HepG2 (cell line): ENCODE data around the gene LURAP1L. TPM values are rescaled to one million over a fixed set of nuclear protein-coding genes. Genes with fewer than 3 reads are reported as not detected.

Experiments used
- ATAC-seq: fragments of 200-7000 bp; cut with Tn5 transposase; 3 replicates; pipeline ENCODE4 v1.9.1; 2020; ENCODE audit warnings: mild to moderate bottlenecking, moderate library complexity
- BruUV-seq: library from RNA; stranded (reverse); fragments of 400-500 nt; replicated peaks from 2 replicates; lab custom pipeline; 2021; lab: Mats Ljungman, UMichigan
- CTCF ChIA-PET: fragments of 300-600 bp; formaldehyde crosslinking; extraction: SDS; loops from one replicate; lab custom pipeline; 2021; ENCODE audit warnings: low total read pairs, inconsistent platforms, low intra/inter-chr PET ratio; lab: Yijun Ruan, JAX
- POLR2A ChIA-PET: fragments of 350-600 bp; sonication (Branson Sonifier 250); formaldehyde crosslinking; loops from one replicate; lab custom pipeline; 2020; ENCODE audit warnings: antibody characterized with exemption, inconsistent platforms; lab: Yijun Ruan, JAX
- DNase-seq: peaks from one replicate; pipeline ENCODE4 v3.0.0-alpha.2; 2015; ENCODE audit warnings: low spot score
- FAIRE-seq: peaks from 3 replicates; lab custom pipeline; 2011; peaks lifted over from hg19 to GRCh38; lab: Jason Lieb, UNC
- H2AFZ ChIP-seq: one replicate; pipeline ENCODE4 v1.6.1; 2011; ENCODE audit warnings: low read length, inconsistent platforms
- H3K27ac ChIP-seq: fragments of 300-600 bp; 3 replicates; pipeline ENCODE4 v1.8.0; 2011; ENCODE audit warnings: mixed run types, mild to moderate bottlenecking, mixed read lengths, low read length, inconsistent platforms; ENCODE audit not compliant: insufficient read depth; ENCODE audit errors: extremely low read length
- H3K27me3 ChIP-seq, 2 experiments: fragments of 200-600 bp in 1 of 2; 2 replicates in 1 of 2; 3 replicates in 1 of 2; pipeline versions ENCODE4 v1.6.0 to v1.8.0; 2011; ENCODE audit warnings: low read length in 2 of 2, mild to moderate bottlenecking in 2 of 2, moderate library complexity in 2 of 2, inconsistent platforms in 1 of 2; ENCODE audit not compliant: insufficient read depth in 2 of 2, control insufficient read depth in 1 of 2
- H3K36me3 ChIP-seq, 2 experiments: fragments of 200-600 bp in 1 of 2; replicated peaks in 1 of 2; 2 replicates in 1 of 2; 3 replicates in 1 of 2; pipeline versions ENCODE4 v1.5.1 to v1.8.0; 2011; ENCODE audit warnings: low read length in 2 of 2, inconsistent platforms in 1 of 2; ENCODE audit not compliant: insufficient read depth in 2 of 2, control insufficient read depth in 1 of 2
- H3K4me1 ChIP-seq: 2 replicates; pipeline ENCODE4 v1.5.1; 2012; ENCODE audit warnings: low read length, inconsistent platforms; ENCODE audit not compliant: insufficient read depth
- H3K4me2 ChIP-seq: 2 replicates; pipeline ENCODE4 v1.6.0; 2011; ENCODE audit warnings: low read depth, low read length, inconsistent platforms
- H3K4me3 ChIP-seq, 3 experiments: fragments of 200-600 bp in 1 of 3; sonication (generic), shearing (Covaris generic) in 1 of 3; replicated peaks in 1 of 3; 2 replicates each; pipeline ENCODE4 v1.5.1; 2011 to 2016; ENCODE audit warnings: low read length in 3 of 3, inconsistent platforms in 2 of 3, low read depth in 2 of 3, mild to moderate bottlenecking in 2 of 3, control low read depth in 1 of 3, mixed read lengths in 1 of 3; ENCODE audit not compliant: insufficient read depth in 1 of 3
- H3K79me2 ChIP-seq: one replicate; pipeline ENCODE4 v1.6.1; 2011; ENCODE audit warnings: low read length, inconsistent platforms; ENCODE audit not compliant: insufficient read depth
- H3K9ac ChIP-seq: 2 replicates; pipeline ENCODE4 v1.6.0; 2011; ENCODE audit warnings: mild to moderate bottlenecking, low read depth, low read length, inconsistent platforms; ENCODE audit not compliant: insufficient read depth
- H3K9me3 ChIP-seq: 2 replicates; pipeline ENCODE4 v1.5.1; 2012; ENCODE audit warnings: mild to moderate bottlenecking, low read length
- H4K20me1 ChIP-seq: 2 replicates; pipeline ENCODE4 v1.6.0; 2011; ENCODE audit warnings: inconsistent platforms, mild to moderate bottlenecking, low read length, moderate library complexity; ENCODE audit not compliant: insufficient read depth
- CBX2 ChIP-seq, 2 experiments: fragments of 200-600 bp in 1 of 2; sonication (generic); formaldehyde crosslinking in 1 of 2; IDR thresholded peaks; 2 replicates each; pipeline versions ENCODE4 v1.7.0 to v1.8.1; 2018 to 2022; ENCODE audit warnings: low read depth in 2 of 2, low read length in 1 of 2, mild to moderate bottlenecking in 1 of 2, missing genetic modification reagents in 1 of 2
- CEBPG ChIP-seq: IDR thresholded peaks from 2 replicates; pipeline ENCODE4 v1.6.1; 2016
- FOSL2 ChIP-seq: sonication (generic); formaldehyde crosslinking; IDR thresholded peaks from 2 replicates; pipeline ENCODE4 v1.4.0; 2020; ENCODE audit warnings: missing genetic modification reagents
- GPBP1L1 ChIP-seq: sonication (generic); formaldehyde crosslinking; IDR thresholded peaks from 2 replicates; pipeline ENCODE4 v1.5.0; 2020; ENCODE audit warnings: mild to moderate bottlenecking, missing genetic modification reagents
- IKZF4 ChIP-seq: sonication (generic); formaldehyde crosslinking; IDR thresholded peaks from 2 replicates; pipeline ENCODE4 v1.5.1; 2020; ENCODE audit warnings: borderline replicate concordance, mild to moderate bottlenecking, low read depth, missing genetic modification reagents; ENCODE audit errors: not compliant biosample characterization
- MAF1 ChIP-seq: sonication (generic); formaldehyde crosslinking; IDR thresholded peaks from 2 replicates; pipeline ENCODE4 v1.5.0; 2020; ENCODE audit warnings: missing genetic modification reagents, borderline replicate concordance
- NCOA2 ChIP-seq: sonication (generic); formaldehyde crosslinking; IDR thresholded peaks from 2 replicates; pipeline ENCODE4 v1.8.0; 2022; ENCODE audit warnings: inconsistent platforms
- POGZ ChIP-seq: sonication (generic); formaldehyde crosslinking; IDR thresholded peaks from 2 replicates; pipeline ENCODE4 v1.4.0; 2020; ENCODE audit warnings: mild to moderate bottlenecking, missing genetic modification reagents
- SIX4 ChIP-seq: sonication (generic); formaldehyde crosslinking; IDR thresholded peaks from 2 replicates; pipeline ENCODE4 v1.4.0; 2020; ENCODE audit warnings: missing genetic modification reagents
- ZNF143 ChIP-seq: sonication (generic); formaldehyde crosslinking; IDR thresholded peaks from 2 replicates; pipeline ENCODE4 v1.4.0; 2020; ENCODE audit warnings: missing genetic modification reagents
- ZNF503 ChIP-seq: sonication (generic); formaldehyde crosslinking; IDR thresholded peaks from 2 replicates; pipeline ENCODE4 v1.4.0; 2020; ENCODE audit warnings: missing genetic modification reagents
- WGBS: methylation state at CpG from one replicate; pipeline ENCODE4 v1.1.6; 2017; ENCODE audit warnings: low lambda C conversion rate; 5-methylcytosine and 5-hydroxymethylcytosine counted together
- in situ Hi-C: cut with HindIII; loops from 2 replicates; pipeline ENCODE4 v1.10.0; 2017; ENCODE audit warnings: low pct_unique_long_range_greater_than_20kb; ENCODE audit not compliant: extremely low pct_ligation_motif_present
- intact Hi-C: fragments of 100-400 bp; cut with micrococcal nuclease; formaldehyde crosslinking; loops from one replicate; pipeline ENCODE4 v1.10.0; 2022; ENCODE audit not compliant: unreplicated experiment
- polyA plus RNA-seq, 8 experiments: library from polyadenylated mRNA; depleted of rRNA in 3 of 8; stranded (reverse) in 7 of 8; unstranded in 1 of 8; fragments of >200 nt; fragmentation: Illumina TruSeq in 4 of 8; extraction: Trizol in 4 of 8; gene quantifications; 2 replicates each; pipeline versions ENCODE4 v1.2.1 to v1.2.3, GENCODE V29; 2011 to 2016; ENCODE audit warnings: low read depth in 4 of 8, missing spikeins in 1 of 8, mixed read lengths in 1 of 8; ENCODE audit not compliant: insufficient read depth in 1 of 8
- total RNA-seq, 5 experiments: library from RNA; depleted of rRNA; stranded (reverse); fragments of >200 nt; fragmentation: Illumina TruSeq; extraction: Trizol; gene quantifications; 2 replicates each; pipeline ENCODE4 v1.2.3, GENCODE V29; 2016; ENCODE audit warnings: low read depth in 1 of 5

The LURAP1L gene
- total and polyA plus RNA-seq, 2 of the 13 experiments (the other 11 are each of a cell fraction or from before 2014, with no cell fraction given) = 6.7 to 16.6 TPM

- BruUV-seq = no TSS peak
- intact Hi-C loops (no loop called here), in situ Hi-C loops (no loop called here)
- WGBS = 0% methylated on average over 1 of the region's 1 CpG
- ChIA-PET CTCF (no interaction called here), POLR2A (interaction anchor here (1.8 kb wide), 1 partner anchor 16 kb away, joined by 10 read pairs; no protein-coding TSS in a partner anchor)
- no peaks in the 10 kb centered on the region for H3K36me3 ChIP-seq
- no peak overlapping the region for H3K4me2 ChIP-seq
- no peaks in the 10 kb centered on the region for H3K9me3 ChIP-seq
- no peaks in the 10 kb centered on the region for H3K79me2 ChIP-seq
- H3K4me3 ChIP-seq = no peak overlapping the region
- H3K9ac ChIP-seq = no peak overlapping the region
- ATAC-seq = no peak
- DNase-seq = no peak
- H4K20me1 ChIP-seq = no peaks in the 10 kb centered on the region
- FAIRE-seq = no peak
- no peaks in the 10 kb centered on the region for H3K4me1 ChIP-seq
- H3K27ac ChIP-seq = no peak overlapping the region
- TF ChIP-seq MAF1 (CRISPR knock-in tag) (no peak), ZNF143 (CRISPR knock-in tag) (no peak), CBX2 (IDR thresholded peaks at IDR 0.05; ENCODE audit: low read depth, low read length) (no peak), CBX2 (CRISPR knock-in tag; IDR thresholded peaks at IDR 0.05; ENCODE audit: low read depth) (no peak), NCOA2 (CRISPR knock-in tag) (no peak), ZNF503 (CRISPR knock-in tag) (no peak), SIX4 (no peak), CEBPG (CRISPR knock-in tag) (no peak), POGZ (CRISPR knock-in tag) (no peak), IKZF4 (CRISPR knock-in tag) (no peak), FOSL2 (CRISPR knock-in tag) (no peak), GPBP1L1 (CRISPR knock-in tag) (no peak)
- H2AFZ ChIP-seq = no peak overlapping the region
- no peaks in the 10 kb centered on the region for H3K27me3 ChIP-seq
Measured at GRCh38 chr9:12759761-12760160, 15.1 kb upstream of the LURAP1L start.
